GM12892 (cell line): ENCODE measurements around the gene RAP1GAP.

Experiments
- POLR2A ChIP-seq: IDR thresholded peaks from 2 replicates; pipeline ENCODE4 v1.6.1; 2011; ENCODE audit warnings: low read depth, low read length, control low read depth
- POLR2AphosphoS5 ChIP-seq: IDR thresholded peaks from 2 replicates; pipeline ENCODE4 v1.6.1; 2011; ENCODE audit warnings: low read depth, low read length, control low read depth

GRCh38 chr1:21687081-21687529, 17.9 kb upstream of the RAP1GAP start:
- TF ChIP-seq POLR2A (no peak), POLR2AphosphoS5 (no peak)
